ENCODE measurements around the gene EVX2. TPM values are rescaled to one million over a fixed set of nuclear protein-coding genes. Genes with fewer than 3 reads are reported as not detected.

The EVX2 gene
- total RNA-seq, 1 experiment from 2014 or later, result not detected

DNA sequence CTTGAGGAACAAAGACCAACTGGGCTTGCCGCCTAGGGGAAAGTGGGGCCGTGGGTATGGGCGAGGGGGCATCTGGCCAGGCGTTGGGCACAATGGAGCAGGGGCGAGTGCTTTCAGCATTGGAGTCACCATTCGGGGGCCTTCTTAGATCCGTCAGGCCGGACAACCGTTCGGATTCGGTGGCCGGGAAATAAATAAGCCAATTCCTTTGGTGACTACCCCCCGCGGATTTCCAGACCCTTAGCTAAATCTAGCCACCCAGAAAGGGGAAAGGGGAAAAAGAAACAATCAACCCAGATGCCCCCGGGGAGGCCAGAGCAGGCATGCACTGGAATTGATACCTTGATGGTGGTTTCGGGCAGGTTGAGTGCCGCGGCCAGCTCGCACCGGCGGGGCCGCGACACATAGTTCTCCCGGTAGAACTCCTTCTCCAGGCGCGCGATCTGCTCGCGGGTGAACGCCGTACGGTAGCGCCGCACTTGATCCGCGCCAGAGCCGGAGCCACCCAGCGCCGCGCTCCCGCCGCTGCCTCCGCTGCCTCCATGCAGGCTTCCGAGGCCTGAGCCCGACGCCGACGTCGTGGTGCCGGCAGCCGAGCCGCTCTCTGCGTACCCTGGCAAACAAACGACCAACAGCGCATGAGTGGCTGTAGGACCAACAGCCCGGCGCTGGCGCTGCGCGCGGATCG is 1.8 kb downstream of the EVX2 start:
- Histone ChIP-seq H3K27ac (no peak overlapping the region), H2AFZ (no peak overlapping the region), H3K4me2 (no peak overlapping the region), H4K20me1 (ENCODE audit: insufficient read depth) (no peaks in the 10 kb centered on the region), H3K4me3 (no peak overlapping the region), H3K9me2 (ENCODE audit: insufficient read depth) (no peaks in the 10 kb centered on the region), H3K36me3 (ENCODE audit: low read depth) (no peaks in the 10 kb centered on the region), H3K27me3 (ENCODE audit: insufficient read depth, low read depth) (peaks cover 40% of the 10 kb centered on the region), H3K4me1 (replicated peaks; ENCODE audit: insufficient read depth) (no peaks in the 10 kb centered on the region), H3K9me3 (ENCODE audit: insufficient read depth, low read depth) (no peaks in the 10 kb centered on the region; the same call in 1 of the 2 replicates), H3K79me2 (ENCODE audit: low read depth) (no peaks in the 10 kb centered on the region), H3F3A (ENCODE audit: insufficient read depth, low read depth) (no peaks in the 10 kb centered on the region)
- TF ChIP-seq EZH2 (IDR thresholded peaks at IDR 0.05; ENCODE audit: low read depth) (no peak), CTCF (conservative IDR thresholded peaks at IDR 0.05) (no peak)
- DNase-seq, result no peak
- ChIA-PET CTCF (no interaction called here), POLR2A (ENCODE audit: unreplicated experiment) (no interaction called here)
- BruUV-seq (replicated peaks), result no TSS peak
- intact Hi-C loops (cut with micrococcal nuclease; ENCODE audit: unreplicated experiment), result no loop called here

DNA sequence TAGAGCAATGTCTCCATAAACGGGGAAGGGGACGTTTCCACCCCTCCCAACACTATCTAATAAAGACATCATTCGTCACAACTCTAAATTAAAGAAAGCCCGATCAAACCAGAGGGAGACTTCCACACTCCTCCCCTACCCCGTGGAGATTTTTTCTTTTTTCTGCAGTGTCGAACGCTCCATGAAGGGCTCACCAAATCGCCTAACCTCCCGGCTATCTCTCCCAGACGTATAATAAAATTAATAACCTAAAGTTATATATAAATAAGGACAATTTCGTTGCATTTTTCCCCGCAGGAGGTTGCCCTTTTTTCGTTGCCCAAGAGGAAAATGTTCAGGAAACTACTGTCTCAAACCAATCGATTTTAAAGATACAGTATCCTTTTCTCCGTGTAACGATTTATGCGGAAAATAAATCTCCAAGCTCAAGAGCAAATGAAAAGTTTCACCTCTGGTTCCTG is 2.4 kb downstream of the EVX2 start:
- no peaks in the 10 kb centered on the region for H3K36me3 ChIP-seq (ENCODE audit: low read depth)
- no peaks in the 10 kb centered on the region for H3K4me1 ChIP-seq (replicated peaks; ENCODE audit: insufficient read depth)
- H3K4me3 ChIP-seq, result no peak overlapping the region
- intact Hi-C loops (cut with micrococcal nuclease; ENCODE audit: unreplicated experiment), result no loop called here
- H3K27me3 ChIP-seq (ENCODE audit: insufficient read depth, low read depth), result peaks cover 40% of the 10 kb centered on the region
- no peaks in the 10 kb centered on the region for H3K9me2 ChIP-seq (ENCODE audit: insufficient read depth)
- ChIA-PET POLR2A (ENCODE audit: unreplicated experiment) (no interaction called here), CTCF (no interaction called here)
- H2AFZ ChIP-seq, result no peak overlapping the region
- H3K9me3 ChIP-seq (ENCODE audit: insufficient read depth, low read depth), result no peaks in the 10 kb centered on the region; the same call in 1 of the 2 replicates
- BruUV-seq (replicated peaks), result no TSS peak
- no peak overlapping the region for H3K4me2 ChIP-seq
- TF ChIP-seq CTCF (conservative IDR thresholded peaks at IDR 0.05) (no peak), EZH2 (IDR thresholded peaks at IDR 0.05; ENCODE audit: low read depth) (no peak)
- DNase-seq, result no peak
- no peaks in the 10 kb centered on the region for H4K20me1 ChIP-seq (ENCODE audit: insufficient read depth)
- no peak overlapping the region for H3K27ac ChIP-seq
- H3K79me2 ChIP-seq (ENCODE audit: low read depth), result no peaks in the 10 kb centered on the region
- no peaks in the 10 kb centered on the region for H3F3A ChIP-seq (ENCODE audit: insufficient read depth, low read depth)

- Histone ChIP-seq H3K9me3 (ENCODE audit: insufficient read depth, low read depth) (no peaks in the 10 kb centered on the region; the same call in 1 of the 2 replicates), H3K4me1 (replicated peaks; ENCODE audit: insufficient read depth) (no peaks in the 10 kb centered on the region), H3K79me2 (ENCODE audit: low read depth) (no peaks in the 10 kb centered on the region), H3K36me3 (ENCODE audit: low read depth) (no peaks in the 10 kb centered on the region), H3K4me2 (no peak overlapping the region), H3K4me3 (no peak overlapping the region), H2AFZ (no peak overlapping the region), H3K9me2 (ENCODE audit: insufficient read depth) (no peaks in the 10 kb centered on the region), H4K20me1 (ENCODE audit: insufficient read depth) (no peaks in the 10 kb centered on the region), H3K27me3 (ENCODE audit: insufficient read depth, low read depth) (peaks cover 42% of the 10 kb centered on the region), H3F3A (ENCODE audit: insufficient read depth, low read depth) (no peaks in the 10 kb centered on the region), H3K27ac (no peak overlapping the region)
- intact Hi-C loops (cut with micrococcal nuclease; ENCODE audit: unreplicated experiment), result no loop called here
- TF ChIP-seq EZH2 (IDR thresholded peaks at IDR 0.05; ENCODE audit: low read depth) (no peak), CTCF (conservative IDR thresholded peaks at IDR 0.05) (no peak)
- POLR2A ChIA-PET (ENCODE audit: unreplicated experiment), result no interaction called here
- CTCF ChIA-PET, result no interaction called here
- DNase-seq, result no peak
- no TSS peak for BruUV-seq (replicated peaks)
Observed at GRCh38 chr2:176080540-176081375, 3.0 kb downstream of the EVX2 start.
